VCaP (cell line): ENCODE measurements around the gene NAA38.

Experiments
- H3K27ac ChIP-seq: fragments of 450-650 bp; 2 replicates; pipeline ENCODE4 v1.5.1; 2017
- TF ChIP-seq, protein P1 (sequence below): fragments of 450-650 bp; conservative IDR thresholded peaks from 2 replicates; pipeline ENCODE4 v1.5.1; 2017; ENCODE audit warnings: mild to moderate bottlenecking, moderate library complexity

The NAA38 gene

DNA sequence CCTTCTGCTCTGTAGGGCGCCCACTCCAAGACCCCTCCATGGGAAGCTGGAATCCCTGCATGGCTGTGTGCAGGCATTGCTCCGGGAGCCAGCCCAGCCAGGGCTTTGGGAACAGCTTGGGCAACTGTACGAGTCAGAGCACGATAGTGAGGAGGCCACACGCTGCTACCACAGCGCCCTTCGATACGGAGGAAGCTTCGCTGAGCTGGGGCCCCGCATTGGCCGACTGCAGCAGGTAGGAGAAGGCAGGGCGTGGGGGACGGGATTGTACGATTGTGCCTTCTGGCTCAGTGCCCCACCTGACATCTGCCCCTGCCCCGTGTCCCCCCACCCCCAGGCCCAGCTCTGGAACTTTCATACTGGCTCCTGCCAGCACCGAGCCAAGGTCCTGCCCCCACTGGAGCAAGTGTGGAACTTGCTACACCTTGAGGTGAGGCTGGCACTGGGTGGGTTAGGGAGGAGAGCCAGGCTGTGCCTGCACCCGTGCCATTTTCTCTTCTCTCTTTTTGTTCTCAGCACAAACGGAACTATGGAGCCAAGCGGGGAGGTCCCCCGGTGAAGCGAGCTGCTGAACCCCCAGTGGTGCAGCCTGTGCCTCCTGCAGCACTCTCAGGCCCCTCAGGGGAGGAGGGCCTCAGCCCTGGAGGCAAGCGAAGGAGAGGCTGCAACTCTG, 11.2 kb downstream of the NAA38 start:
- no peak overlapping the region for H3K27ac ChIP-seq
- TF ChIP-seq, protein P1, sequence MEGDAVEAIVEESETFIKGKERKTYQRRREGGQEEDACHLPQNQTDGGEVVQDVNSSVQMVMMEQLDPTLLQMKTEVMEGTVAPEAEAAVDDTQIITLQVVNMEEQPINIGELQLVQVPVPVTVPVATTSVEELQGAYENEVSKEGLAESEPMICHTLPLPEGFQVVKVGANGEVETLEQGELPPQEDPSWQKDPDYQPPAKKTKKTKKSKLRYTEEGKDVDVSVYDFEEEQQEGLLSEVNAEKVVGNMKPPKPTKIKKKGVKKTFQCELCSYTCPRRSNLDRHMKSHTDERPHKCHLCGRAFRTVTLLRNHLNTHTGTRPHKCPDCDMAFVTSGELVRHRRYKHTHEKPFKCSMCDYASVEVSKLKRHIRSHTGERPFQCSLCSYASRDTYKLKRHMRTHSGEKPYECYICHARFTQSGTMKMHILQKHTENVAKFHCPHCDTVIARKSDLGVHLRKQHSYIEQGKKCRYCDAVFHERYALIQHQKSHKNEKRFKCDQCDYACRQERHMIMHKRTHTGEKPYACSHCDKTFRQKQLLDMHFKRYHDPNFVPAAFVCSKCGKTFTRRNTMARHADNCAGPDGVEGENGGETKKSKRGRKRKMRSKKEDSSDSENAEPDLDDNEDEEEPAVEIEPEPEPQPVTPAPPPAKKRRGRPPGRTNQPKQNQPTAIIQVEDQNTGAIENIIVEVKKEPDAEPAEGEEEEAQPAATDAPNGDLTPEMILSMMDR: no peak

- H3K27ac ChIP-seq: peak overlapping the region; percentile 82
- TF ChIP-seq, protein P1: no peak
Observed at GRCh38 chr17:7845359-7846062, 11.8 kb downstream of the NAA38 start.

DNA sequence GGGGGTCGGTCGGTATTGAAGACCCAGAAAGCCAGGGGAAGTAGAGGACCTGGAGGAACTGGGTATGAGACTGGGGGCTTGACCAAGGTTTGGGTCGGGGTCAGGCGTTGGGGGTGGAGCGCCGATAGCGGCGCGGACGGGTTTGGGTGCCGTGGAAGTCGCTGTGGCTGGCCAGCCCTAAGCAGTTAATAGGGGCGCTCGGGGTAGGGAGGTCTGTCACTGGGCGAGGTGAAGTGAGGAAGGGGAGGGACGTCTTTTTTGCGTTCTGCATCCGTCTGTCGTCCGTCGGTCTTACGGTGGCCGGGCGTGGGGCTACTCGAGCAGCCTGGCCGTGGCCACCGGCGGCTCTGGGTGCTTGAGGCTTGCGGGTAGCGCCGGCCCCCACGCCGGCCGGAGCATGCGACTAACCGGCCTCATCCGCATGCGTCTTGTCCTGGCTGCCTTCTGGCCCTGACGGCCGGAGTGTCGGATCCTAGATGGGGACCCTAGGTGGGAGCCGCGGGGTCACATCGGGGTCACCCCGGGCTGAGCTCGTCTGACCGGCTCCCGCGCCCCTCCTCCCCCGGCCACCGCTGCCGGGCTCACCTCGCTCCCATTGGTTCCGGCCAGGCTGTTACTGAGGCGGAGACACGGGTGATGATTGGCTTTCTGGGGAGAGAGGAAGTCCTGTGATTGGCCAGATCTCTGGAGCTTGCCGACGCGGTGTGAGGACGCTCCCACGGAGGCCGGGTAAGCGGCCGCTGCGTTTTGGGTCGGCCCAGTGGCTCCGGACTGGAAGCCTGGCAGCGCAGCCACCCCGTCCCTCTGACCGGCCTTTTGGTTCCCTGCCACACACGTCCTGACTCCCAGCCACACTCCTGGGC, 12.8 kb downstream of the NAA38 start:
- TF ChIP-seq, protein P1: no peak
- H3K27ac ChIP-seq: peak overlapping the region; percentile 82

- TF ChIP-seq, protein P1: no peak
- H3K27ac ChIP-seq: peak overlapping the region; percentile 82
Observed at GRCh38 chr17:7843536-7844291, 13.6 kb downstream of the NAA38 start.

GRCh38 chr17:7843257-7843535, 14.2 kb downstream of the NAA38 start:
- peak overlapping the region; percentile 82 for H3K27ac ChIP-seq
- TF ChIP-seq, protein P1: no peak

DNA sequence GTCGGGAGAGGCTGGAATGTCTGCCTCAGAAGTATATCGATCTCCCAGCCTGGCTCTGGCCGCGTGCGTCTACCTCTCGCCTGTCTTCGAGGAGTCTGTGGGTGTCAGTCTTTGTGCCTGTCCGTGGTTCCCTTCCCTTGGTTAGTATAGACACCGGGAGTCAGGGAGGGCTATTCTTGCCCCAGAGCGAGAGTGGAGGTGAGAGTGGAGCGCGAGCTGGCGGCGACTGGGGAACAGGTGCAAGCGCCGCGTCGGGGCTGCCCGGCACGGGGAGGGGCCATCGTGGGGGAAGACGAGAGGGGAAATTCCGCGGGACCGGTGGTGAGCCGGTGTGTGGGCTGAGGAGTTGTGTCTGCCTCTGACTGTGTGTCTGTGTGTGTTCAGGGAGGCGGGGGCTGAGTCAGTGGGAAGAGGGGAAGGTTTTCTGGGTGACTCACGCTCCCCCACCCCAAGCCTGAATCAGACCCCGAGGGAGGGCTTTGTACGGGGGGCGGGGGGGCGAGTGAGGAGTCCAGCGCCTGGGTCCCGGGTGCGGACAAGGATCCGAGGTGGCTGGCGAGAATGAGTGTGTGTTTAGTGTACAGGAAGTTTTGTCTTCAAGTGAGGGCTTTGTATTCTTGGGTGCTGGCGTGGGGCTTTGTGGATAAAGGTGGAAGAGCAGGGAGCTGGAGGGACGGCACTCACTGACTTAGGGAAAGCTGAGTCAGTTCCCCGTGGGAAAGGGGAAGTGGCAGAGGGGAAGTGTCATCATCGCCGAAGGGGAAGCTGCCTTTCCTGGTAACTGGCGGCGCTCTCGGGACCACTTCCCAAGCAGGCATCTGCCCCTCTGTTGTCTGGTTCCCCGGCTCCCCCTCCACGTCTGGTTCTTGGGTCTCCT, 14.7 kb downstream of the NAA38 start:
- TF ChIP-seq, protein P1: no peak
- peak overlapping the region; percentile 82 for H3K27ac ChIP-seq
